GM12875 (cell line): ENCODE data around the gene GABRQ.

Experiments used
- H3K4me3 ChIP-seq: one replicate; pipeline ENCODE4 v1.5.1; 2011; ENCODE audit warnings: low read depth, low read length, control low read depth
- CTCF ChIP-seq: IDR thresholded peaks from 2 replicates; pipeline ENCODE4 v1.5.1; 2011; ENCODE audit warnings: low read depth, mild to moderate bottlenecking, control low read depth, inconsistent platforms, low read length, moderate library complexity, borderline replicate concordance; ENCODE audit not compliant: insufficient read depth

Gene GABRQ

GRCh38 chrX:152637649-152638442, at the start of gene GABRQ:
TSS of gene GABRQ (plus strand) at chrX:152637895. CDS start at chrX:152638203, 308 bp downstream.
- no peak for TF ChIP-seq CTCF
- no peak within 1 kb of the TSS for H3K4me3 ChIP-seq

GRCh38 chrX:152588206-152588605, 49.5 kb upstream of the GABRQ start:
- H3K4me3 ChIP-seq, result no peak overlapping the region
- no peak for TF ChIP-seq CTCF

- H3K4me3 ChIP-seq, result no peak overlapping the region
- no peak for TF ChIP-seq CTCF
These were observed 36.7 kb upstream of the GABRQ start for GRCh38 chrX:152600853-152601633.

GRCh38 chrX:152601848-152602616, 35.7 kb upstream of the GABRQ start:
- TF ChIP-seq CTCF, result peak; percentile 36

GRCh38 chrX:152614791-152615190, 22.9 kb upstream of the GABRQ start:
- H3K4me3 ChIP-seq, result no peak overlapping the region
- no peak for TF ChIP-seq CTCF

More at GRCh38 chrX:152601848-152602616, 35.7 kb upstream of the GABRQ start:
- H3K4me3 ChIP-seq, result no peak overlapping the region

GRCh38 chrX:152619897-152620296, 17.8 kb upstream of the GABRQ start:
- no peak for TF ChIP-seq CTCF
- H3K4me3 ChIP-seq, result no peak overlapping the region
